GM18861 (cell line): Measurements from ENCODE around the gene CEP112.
"Not testable (repeated sequence)": the region's sequence is repeated elsewhere in the genome, so short reads cannot be mapped to it uniquely, and the experiment has no call there.

Source experiments
- ATAC-seq: cut with Tn5 transposase; IDR thresholded peaks from one replicate; pipeline ENCODE4 v1.9.1; 2021; ENCODE audit not compliant: unreplicated experiment

CEP112 gene

GRCh38 chr17:65841089-65841488 lies 350.8 kb downstream of the CEP112 start:
- no peak for ATAC-seq

GRCh38 chr17:65837232-65837631 lies 354.7 kb downstream of the CEP112 start:
- not testable (repeated sequence) for ATAC-seq

- no peak for ATAC-seq
Measured at GRCh38 chr17:65833214-65833613, 358.7 kb downstream of the CEP112 start.

- ATAC-seq: no peak
Measured at GRCh38 chr17:65830356-65830755, 361.6 kb downstream of the CEP112 start.

- not testable (repeated sequence) for ATAC-seq
Measured at GRCh38 chr17:65826577-65826976, 365.4 kb downstream of the CEP112 start.

GRCh38 chr17:65824901-65825300 lies 367.0 kb downstream of the CEP112 start:
- ATAC-seq: no peak

- ATAC-seq: no peak
Measured at GRCh38 chr17:65823713-65824112, 368.2 kb downstream of the CEP112 start.

- ATAC-seq: no peak
Measured at GRCh38 chr17:65820811-65821210, 371.1 kb downstream of the CEP112 start.

- no peak for ATAC-seq
Measured at GRCh38 chr17:65820306-65820705, 371.6 kb downstream of the CEP112 start.

GRCh38 chr17:65819810-65820209 lies 372.1 kb downstream of the CEP112 start:
- no peak for ATAC-seq

- no peak for ATAC-seq
Measured at GRCh38 chr17:65817951-65818350, 374.0 kb downstream of the CEP112 start.

- ATAC-seq: no peak
Measured at GRCh38 chr17:65814418-65814817, 377.5 kb downstream of the CEP112 start.

- no peak for ATAC-seq
Measured at GRCh38 chr17:65813306-65813705, 378.6 kb downstream of the CEP112 start.

GRCh38 chr17:65811043-65811442 lies 380.9 kb downstream of the CEP112 start:
- no peak for ATAC-seq

GRCh38 chr17:65809366-65809765 lies 382.6 kb downstream of the CEP112 start:
- no peak for ATAC-seq

- not testable (repeated sequence) for ATAC-seq
Measured at GRCh38 chr17:65808566-65808965, 383.4 kb downstream of the CEP112 start.

- no peak for ATAC-seq
Measured at GRCh38 chr17:65807361-65807760, 384.6 kb downstream of the CEP112 start.

- no peak for ATAC-seq
Measured at GRCh38 chr17:65801513-65801912, 390.4 kb downstream of the CEP112 start.

- ATAC-seq: no peak
Measured at GRCh38 chr17:65800655-65801054, 391.3 kb downstream of the CEP112 start.

- ATAC-seq: no peak
Measured at GRCh38 chr17:65799869-65800268, 392.1 kb downstream of the CEP112 start.

GRCh38 chr17:65799454-65799853 lies 392.5 kb downstream of the CEP112 start:
- no peak for ATAC-seq

- ATAC-seq: no peak
Measured at GRCh38 chr17:65797809-65798208, 394.1 kb downstream of the CEP112 start.

- no peak for ATAC-seq
Measured at GRCh38 chr17:65797101-65797500, 394.8 kb downstream of the CEP112 start.

- ATAC-seq: no peak
Measured at GRCh38 chr17:65794572-65794971, 397.4 kb downstream of the CEP112 start.
